Mucosa of stomach (tissue), 1 donor: Measurements from ENCODE around the gene CBX8.
A peak's percentile ranks its signal among the peaks of the same experiment; 100 is the strongest.

ENCODE experiments used
- H3K27me3 ChIP-seq: one replicate; pipeline ENCODE4 v1.7.0; 2013; ENCODE audit warnings: mild to moderate bottlenecking, low read length; ENCODE audit not compliant: control insufficient read depth, insufficient read depth
- H3K36me3 ChIP-seq: one replicate; pipeline ENCODE4 v1.7.0; 2013; ENCODE audit warnings: low read length; ENCODE audit not compliant: control insufficient read depth, insufficient read depth
- H3K4me1 ChIP-seq: one replicate; pipeline ENCODE4 v1.7.0; 2013; ENCODE audit warnings: mild to moderate bottlenecking, low read length; ENCODE audit not compliant: control insufficient read depth, insufficient read depth
- H3K4me3 ChIP-seq: one replicate; pipeline ENCODE4 v1.7.0; 2013; ENCODE audit warnings: low read length
- H3K9ac ChIP-seq: one replicate; pipeline ENCODE4 v1.7.0; 2013; ENCODE audit warnings: mild to moderate bottlenecking, low read length, moderate library complexity
- H3K9me3 ChIP-seq: one replicate; pipeline ENCODE4 v1.7.0; 2013; ENCODE audit warnings: mild to moderate bottlenecking, low read length, moderate library complexity; ENCODE audit not compliant: control insufficient read depth
- donor health status: Pancreatic carcinoma.

The CBX8 gene

DNA sequence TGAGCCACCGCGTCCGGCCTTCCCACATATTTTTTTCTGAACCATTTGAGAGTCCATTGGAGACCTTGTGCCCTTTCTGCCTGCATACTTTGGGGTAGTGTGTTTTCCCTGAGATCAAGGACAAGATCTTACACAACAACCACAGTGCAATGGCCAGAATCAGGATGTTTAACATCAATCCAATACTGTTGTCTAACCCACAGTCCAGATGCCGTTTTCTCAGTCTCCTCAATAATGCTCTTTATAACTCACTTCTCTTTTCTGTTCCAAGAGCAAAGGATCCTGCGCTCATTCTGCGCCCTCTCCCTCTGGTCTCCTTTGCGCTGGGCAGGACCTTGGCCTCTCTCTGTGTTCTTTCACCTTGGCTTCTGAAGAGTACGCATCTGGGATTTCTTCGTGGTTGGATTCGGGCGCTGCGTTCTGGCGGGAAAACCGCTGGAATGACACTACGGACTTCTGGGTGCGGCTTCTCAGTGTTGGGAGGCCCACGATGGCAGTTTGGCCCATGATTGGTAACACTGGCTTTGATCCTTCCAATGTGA, 25.8 kb upstream of the CBX8 start:
- peaks cover 8% of the 10 kb centered on the region for H3K4me1 ChIP-seq
- no peaks in the 10 kb centered on the region for H3K9me3 ChIP-seq
- H3K27me3 ChIP-seq = peaks cover 2% of the 10 kb centered on the region
- no peak overlapping the region for H3K9ac ChIP-seq
- no peak overlapping the region for H3K4me3 ChIP-seq
- no peaks in the 10 kb centered on the region for H3K36me3 ChIP-seq

DNA sequence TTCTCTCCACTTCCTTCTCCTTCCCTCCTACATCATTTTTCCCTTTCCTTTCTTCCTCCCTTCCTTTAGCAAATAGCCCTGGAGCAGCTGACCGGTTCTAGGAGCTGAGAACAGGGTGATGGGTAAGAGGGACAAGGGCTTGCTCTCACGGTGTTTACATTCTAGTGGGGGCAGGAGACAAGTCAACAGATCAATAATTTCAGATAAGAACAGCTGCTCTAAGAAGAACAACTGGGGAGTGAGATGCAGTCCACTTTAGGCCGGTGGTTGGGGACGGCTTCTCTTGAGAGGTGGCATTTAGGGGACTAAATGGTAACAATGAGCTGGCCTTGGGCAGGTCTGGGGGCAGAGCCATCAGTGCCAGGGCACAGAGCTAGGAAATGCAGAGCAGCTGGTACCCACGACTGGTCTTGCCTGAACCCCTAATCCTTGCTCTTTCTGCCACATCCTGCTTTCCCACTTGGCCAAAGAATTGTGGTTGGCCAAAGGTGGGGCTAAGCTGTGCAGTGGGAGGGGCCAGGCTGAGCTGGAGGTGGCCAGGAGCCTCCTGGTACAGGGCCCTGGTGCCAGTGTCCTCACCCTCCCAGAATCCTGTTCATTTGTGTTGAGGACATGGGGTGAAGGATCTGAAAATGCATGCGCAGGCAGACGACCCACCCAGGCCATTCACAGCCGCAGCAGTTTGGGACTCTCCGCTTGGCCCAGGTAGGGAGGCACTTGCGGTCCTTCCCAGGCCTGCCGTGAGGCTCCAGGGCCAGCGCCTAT, 24.6 kb upstream of the CBX8 start:
- H3K9me3 ChIP-seq = no peaks in the 10 kb centered on the region
- peaks cover 13% of the 10 kb centered on the region for H3K27me3 ChIP-seq
- H3K36me3 ChIP-seq = no peaks in the 10 kb centered on the region
- no peak overlapping the region for H3K9ac ChIP-seq
- no peak overlapping the region for H3K4me3 ChIP-seq
- peaks cover 8% of the 10 kb centered on the region for H3K4me1 ChIP-seq

DNA sequence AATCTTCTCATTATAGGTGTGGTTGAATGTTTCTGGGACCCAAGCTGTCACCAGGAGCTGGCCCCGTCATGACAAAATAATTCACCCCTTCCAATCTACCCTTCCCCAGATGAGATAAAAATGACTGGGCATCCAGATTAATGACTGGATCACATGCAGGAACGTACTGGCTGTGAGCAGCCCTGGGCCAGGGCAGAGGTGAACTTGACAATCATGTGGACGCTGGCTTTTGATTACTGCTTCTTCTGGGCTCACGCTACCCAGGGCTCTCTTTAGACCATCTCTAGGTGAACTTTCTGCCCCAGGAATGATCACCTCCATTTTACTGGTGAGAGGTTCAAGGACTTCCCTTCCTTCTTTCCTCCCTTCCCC, 24.1 kb upstream of the CBX8 start:
- peaks cover 19% of the 10 kb centered on the region for H3K27me3 ChIP-seq
- H3K9me3 ChIP-seq = no peaks in the 10 kb centered on the region
- H3K4me1 ChIP-seq = peaks cover 8% of the 10 kb centered on the region
- H3K9ac ChIP-seq = no peak overlapping the region
- no peaks in the 10 kb centered on the region for H3K36me3 ChIP-seq
- no peak overlapping the region for H3K4me3 ChIP-seq

DNA sequence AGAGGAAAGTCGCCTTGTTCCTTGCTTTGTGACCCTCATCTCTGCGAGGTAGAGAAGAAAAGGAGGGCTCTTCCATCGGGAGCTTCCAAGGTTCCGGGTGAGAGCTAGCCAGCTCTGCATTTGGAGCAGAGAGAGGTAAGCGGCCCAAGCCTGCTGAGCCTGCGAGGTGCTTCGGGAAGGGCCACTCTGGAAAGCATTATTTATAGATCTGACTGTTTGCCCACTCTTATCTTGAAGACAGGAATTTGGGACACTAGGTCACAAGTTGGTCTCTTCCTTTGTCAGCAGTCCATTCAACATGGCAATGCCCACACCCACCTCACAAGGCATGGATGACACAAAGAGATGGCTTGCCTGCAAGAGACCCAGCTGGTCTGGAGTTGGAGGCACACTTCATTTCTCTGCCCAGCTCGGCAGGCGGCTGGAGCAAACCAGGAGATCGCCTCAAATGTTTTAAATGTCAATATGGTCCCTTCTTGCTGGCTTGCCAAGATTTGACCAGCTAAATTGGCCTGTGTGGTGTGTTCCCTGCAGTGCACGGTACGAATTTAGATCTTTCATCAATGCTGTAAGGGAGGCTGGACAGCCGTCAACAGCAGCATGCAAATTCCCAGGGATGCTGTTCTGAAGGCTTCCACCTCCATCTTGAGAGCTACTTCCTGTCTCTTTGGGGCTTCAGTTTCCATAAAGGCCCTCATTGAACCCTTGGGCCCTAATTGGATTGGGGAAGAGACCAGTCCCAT, 22.8 kb upstream of the CBX8 start:
- H3K9me3 ChIP-seq = no peaks in the 10 kb centered on the region
- H3K27me3 ChIP-seq = peaks cover 31% of the 10 kb centered on the region
- peaks cover 16% of the 10 kb centered on the region for H3K4me1 ChIP-seq
- no peak overlapping the region for H3K4me3 ChIP-seq
- no peaks in the 10 kb centered on the region for H3K36me3 ChIP-seq
- no peak overlapping the region for H3K9ac ChIP-seq

DNA sequence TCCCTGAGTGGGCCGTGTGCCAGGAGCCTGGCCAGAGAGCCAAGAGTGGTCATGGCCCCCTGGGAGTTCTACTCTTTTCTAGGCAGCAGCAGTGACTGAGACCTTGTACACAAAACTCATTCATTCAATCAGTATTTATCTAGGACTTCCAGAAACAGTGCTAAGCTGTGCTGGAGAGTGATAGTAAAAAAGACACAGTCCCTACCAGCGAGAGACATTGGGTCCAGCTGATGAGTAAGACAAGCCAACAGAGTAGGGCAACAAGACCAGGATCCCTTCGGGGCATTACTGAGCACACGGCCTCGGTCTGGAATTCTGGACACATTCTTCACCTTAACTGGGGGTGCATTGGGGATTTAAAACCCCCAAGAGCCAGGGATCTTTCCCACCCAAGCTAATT, 22.2 kb upstream of the CBX8 start:
- H3K4me3 ChIP-seq = no peak overlapping the region
- H3K36me3 ChIP-seq = no peaks in the 10 kb centered on the region
- peaks cover 23% of the 10 kb centered on the region for H3K4me1 ChIP-seq
- peaks cover 37% of the 10 kb centered on the region for H3K27me3 ChIP-seq
- no peak overlapping the region for H3K9ac ChIP-seq
- no peaks in the 10 kb centered on the region for H3K9me3 ChIP-seq

DNA sequence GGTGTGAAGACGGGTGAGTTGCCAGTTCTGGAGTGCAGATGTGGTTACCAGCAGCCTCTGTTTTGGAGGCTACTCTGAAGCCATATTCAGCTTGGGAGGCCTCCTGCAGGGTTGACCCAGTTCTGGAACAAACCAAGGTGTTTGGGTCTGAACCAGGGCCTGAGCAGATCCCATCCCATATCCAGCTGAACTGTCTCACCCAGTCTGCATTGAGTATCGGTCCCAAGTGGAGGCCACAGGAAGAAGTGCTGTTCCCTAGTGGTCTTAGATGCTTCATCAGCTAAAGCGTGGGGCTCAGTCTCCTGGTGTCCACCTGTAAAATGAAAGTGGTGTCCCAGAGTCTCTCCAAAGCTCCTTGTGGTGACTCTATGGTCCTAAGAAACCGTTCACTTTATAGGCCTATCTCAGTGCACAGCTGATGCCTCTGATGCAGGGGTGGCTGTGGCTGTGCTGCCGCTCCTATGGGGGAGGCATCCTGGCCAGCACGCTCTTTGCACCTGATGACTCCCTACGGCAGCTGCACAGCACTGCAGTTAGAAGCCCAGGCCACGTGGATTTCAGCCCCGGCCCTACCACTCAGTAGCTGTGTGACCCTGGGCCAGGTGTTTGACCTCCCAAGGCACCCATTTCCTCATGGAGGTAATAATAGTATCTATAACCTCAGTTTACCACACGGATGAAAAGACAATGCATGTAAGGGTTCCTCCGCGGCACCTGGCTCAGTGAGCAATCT, 21.3 kb upstream of the CBX8 start:
- Histone ChIP-seq H3K9ac (no peak overlapping the region), H3K4me1 (peaks cover 23% of the 10 kb centered on the region), H3K27me3 (peaks cover 38% of the 10 kb centered on the region), H3K36me3 (no peaks in the 10 kb centered on the region), H3K4me3 (no peak overlapping the region), H3K9me3 (no peaks in the 10 kb centered on the region)

DNA sequence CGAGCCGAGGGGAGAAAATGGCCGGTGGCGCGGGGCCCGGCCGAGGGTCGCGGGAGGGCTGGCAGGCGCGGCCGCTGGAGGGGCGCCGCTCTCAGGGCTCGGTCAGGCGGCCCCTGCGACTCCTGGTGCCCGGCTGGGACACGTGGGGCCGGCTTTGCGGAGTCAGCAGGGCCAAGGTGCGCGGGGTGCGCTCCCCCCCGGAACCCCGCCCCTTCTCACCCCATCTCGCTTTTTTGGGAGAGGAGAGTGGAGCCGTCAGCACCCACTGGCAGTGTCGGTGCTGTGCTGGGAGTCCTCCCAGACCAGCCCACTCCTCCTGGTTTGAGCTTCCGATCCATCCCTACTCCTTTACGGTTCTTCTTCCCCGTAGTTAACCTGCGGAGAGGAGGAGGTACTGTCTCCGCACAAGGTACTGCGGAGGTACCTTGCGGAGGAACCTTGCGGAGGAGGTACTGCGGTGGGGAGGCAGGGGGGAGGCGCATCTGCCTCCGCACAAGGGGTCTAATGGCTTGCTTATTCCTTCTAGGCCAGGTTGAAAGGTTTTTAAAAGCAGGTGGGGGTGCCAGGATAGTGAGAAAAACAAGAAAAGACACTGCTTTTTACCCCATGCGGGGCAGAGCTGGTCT, 19.1 kb upstream of the CBX8 start:
- Histone ChIP-seq H3K4me3 (no peak overlapping the region), H3K9ac (no peak overlapping the region), H3K4me1 (peaks cover 36% of the 10 kb centered on the region), H3K9me3 (no peaks in the 10 kb centered on the region), H3K36me3 (no peaks in the 10 kb centered on the region), H3K27me3 (peaks cover 58% of the 10 kb centered on the region)

DNA sequence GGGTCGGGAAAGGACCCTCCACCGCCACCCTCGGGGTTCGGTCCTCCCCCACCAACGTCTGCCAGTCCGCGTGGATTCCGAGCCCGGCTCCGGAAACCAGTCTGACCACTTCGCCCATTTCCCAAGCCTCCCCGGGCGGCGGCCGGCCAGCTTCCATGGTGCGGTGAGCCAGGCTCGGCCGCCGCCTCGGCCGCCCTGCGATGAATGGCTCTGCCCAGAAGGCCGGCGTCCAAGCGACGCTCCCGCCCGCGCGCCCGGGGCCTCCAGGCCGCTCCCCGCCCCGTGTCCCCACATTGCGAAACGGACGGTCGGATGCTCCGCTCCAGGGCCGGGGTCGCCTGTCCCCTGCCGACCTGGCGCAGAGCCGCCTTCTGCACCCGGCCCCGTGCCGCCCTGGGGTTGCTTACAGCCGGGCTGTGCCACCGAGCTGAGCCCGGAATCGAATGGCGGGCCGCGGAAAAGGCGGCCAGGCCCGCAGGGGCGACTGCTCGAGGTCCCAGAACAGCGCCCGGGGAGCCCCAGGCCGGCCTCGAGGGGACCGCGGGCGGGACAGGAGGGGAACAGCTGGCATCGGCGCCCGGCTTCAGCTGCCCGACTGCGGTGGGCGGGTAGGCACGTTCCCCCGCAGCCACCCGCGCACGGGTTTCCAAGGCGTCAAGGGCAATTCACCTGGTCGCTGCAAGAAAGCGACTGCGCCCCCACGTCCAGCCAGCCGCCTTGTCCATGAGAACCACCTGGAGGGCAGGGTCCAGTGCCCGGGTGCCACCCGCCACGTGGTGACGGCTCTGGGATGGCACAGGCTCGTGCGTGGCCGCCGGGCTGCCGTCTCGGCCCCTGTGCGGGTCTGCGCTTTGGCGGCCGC, 18.3 kb upstream of the CBX8 start:
- no peak overlapping the region for H3K4me3 ChIP-seq
- H3K4me1 ChIP-seq = peaks cover 38% of the 10 kb centered on the region
- H3K36me3 ChIP-seq = no peaks in the 10 kb centered on the region
- no peaks in the 10 kb centered on the region for H3K9me3 ChIP-seq
- peak overlapping the region; percentile 55 for H3K9ac ChIP-seq
- H3K27me3 ChIP-seq = peaks cover 64% of the 10 kb centered on the region

DNA sequence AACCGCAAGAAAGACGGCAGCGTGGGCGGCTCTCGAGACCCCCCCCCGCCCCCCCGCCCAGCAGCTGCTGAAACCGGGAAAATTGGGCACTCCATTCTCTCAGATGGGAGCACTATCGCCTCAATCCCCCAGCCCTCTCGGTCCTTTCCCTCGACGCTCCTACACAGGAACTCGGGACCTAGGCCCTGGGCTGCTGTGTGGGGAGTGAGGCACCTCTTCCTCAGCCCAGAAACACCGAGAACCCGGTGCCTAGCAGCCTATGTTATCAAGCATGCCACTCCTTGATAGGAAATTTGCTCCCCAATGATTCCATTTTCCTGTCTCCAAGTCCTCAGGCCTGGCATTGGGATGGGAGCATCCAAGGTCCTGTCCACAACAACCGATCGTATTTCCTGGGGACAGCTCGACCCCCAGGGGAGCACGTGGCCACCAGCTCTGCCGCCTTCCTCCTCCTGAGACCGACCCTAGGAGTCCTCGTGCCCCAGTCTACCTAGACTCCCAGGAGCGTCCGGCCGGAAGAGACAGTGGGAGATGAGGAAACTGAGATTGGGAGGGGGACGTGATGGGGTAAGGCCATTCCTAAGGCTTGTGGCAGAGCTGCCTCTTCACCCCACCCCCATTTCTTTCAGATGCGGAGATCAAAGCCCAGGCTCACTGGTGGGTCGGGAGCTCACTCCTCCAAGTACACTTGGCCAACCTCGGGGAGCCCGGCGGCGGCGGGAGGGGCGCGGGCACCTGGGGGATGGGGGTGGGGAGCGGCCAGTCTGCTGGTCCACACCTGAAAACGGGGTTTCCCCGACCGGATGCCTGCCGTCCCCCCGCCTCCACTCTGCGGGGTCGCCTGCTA, 17.5 kb upstream of the CBX8 start:
- Histone ChIP-seq H3K4me1 (peaks cover 40% of the 10 kb centered on the region), H3K27me3 (peaks cover 67% of the 10 kb centered on the region), H3K9ac (peak overlapping the region; percentile 55), H3K9me3 (no peaks in the 10 kb centered on the region), H3K36me3 (no peaks in the 10 kb centered on the region), H3K4me3 (no peak overlapping the region)

DNA sequence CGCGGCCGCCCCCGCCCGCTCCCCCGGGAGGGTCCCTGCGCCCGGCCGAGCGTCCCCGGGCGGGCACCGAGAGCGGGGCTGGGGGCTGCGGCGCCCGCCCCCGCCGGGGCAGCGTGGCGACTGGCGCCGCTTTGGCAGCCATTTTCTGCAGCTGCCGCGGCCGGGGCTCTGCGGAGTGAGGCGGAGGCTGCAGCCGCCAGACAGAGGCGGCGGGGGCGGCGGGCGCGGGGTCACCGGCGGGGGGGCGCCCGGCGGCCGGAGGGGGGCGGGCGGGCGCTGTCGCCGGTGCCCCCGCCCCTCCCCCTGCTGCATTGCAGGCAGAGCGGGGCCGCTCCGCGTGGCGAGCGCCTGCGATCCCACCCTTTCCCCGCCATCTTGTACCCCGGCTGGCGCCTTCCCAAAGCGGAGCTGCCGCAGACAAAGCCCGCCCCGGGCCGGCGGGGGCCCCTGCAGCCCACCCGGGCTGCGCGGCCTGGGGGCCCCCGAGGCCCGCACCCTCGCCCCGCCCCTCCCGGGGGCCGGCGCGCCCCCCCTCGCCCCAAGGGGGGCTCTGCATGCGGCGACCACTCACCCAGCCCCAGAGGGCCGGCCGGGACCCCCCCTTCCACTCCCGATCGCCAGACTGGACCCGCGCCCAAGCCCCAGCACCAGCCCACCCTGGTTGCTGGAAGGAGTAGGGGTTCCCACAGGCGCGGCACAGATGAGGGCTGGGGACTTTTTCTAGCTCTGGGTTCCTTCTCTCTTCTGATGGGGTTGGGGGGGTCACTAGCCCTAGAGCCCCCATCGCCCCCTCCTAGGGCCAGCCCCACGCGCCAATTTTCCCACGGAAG, 16.6 kb upstream of the CBX8 start:
- Histone ChIP-seq H3K9me3 (no peaks in the 10 kb centered on the region), H3K4me3 (no peak overlapping the region), H3K4me1 (peaks cover 47% of the 10 kb centered on the region), H3K9ac (no peak overlapping the region), H3K36me3 (no peaks in the 10 kb centered on the region), H3K27me3 (peaks cover 75% of the 10 kb centered on the region)
